K562 (cell line): ENCODE data around the gene MEF2C. TPM values are rescaled to one million over a fixed set of nuclear protein-coding genes. Genes with fewer than 3 reads are reported as not detected.

Source experiments
- ARID1B ChIP-seq: fragments of 450-650 bp; IDR thresholded peaks from 2 replicates; pipeline ENCODE4 v1.6.1; 2016; ENCODE audit warnings: antibody characterized with exemption, mild to moderate bottlenecking, inconsistent platforms
- CBX3 ChIP-seq, 2 experiments: IDR thresholded peaks; 1 replicate in 1 of 2; 2 replicates in 1 of 2; pipeline ENCODE4 v1.6.1; 2012; ENCODE audit warnings: inconsistent platforms in 2 of 2, low read length in 2 of 2, borderline replicate concordance in 1 of 2, control low read depth in 1 of 2
- CREB1 ChIP-seq, 2 experiments: sonication (generic) in 1 of 2; formaldehyde crosslinking in 1 of 2; IDR thresholded peaks; 2 replicates each; pipeline versions ENCODE4 v1.6.1 to v1.8.0; 2012 to 2022; ENCODE audit warnings: inconsistent platforms in 1 of 2, mild to moderate bottlenecking in 1 of 2, missing genetic modification reagents in 1 of 2, moderate library complexity in 1 of 2
- CXXC5 ChIP-seq: fragments of 250-450 bp; sonication (Bioruptor Pico); IDR thresholded peaks from 2 replicates; pipeline ENCODE4 v1.8.0; 2022; ENCODE audit warnings: inconsistent platforms, mild to moderate bottlenecking, moderate library complexity
- DACH1 ChIP-seq: fragments of 450-650 bp; IDR thresholded peaks from 2 replicates; pipeline ENCODE4 v1.6.1; 2018; ENCODE audit not compliant: partially characterized antibody
- EP300 ChIP-seq: IDR thresholded peaks from 2 replicates; pipeline ENCODE4 v1.6.1; 2012; ENCODE audit warnings: low read length, improper control_type of control experiment
- ETV1 ChIP-seq: fragments of 450-650 bp; conservative IDR thresholded peaks from 2 replicates; pipeline ENCODE4 v1.6.1; 2016; ENCODE audit warnings: missing genetic modification characterization, control low read depth, low read depth, missing compliant biosample characterization
- MEIS2 ChIP-seq: fragments of 450-650 bp; IDR thresholded peaks from 2 replicates; pipeline ENCODE4 v1.6.1; 2014; ENCODE audit warnings: mild to moderate bottlenecking; ENCODE audit not compliant: partially characterized antibody
- MTA2 ChIP-seq: fragments of 450-650 bp; IDR thresholded peaks from 2 replicates; pipeline ENCODE4 v1.6.1; 2016; ENCODE audit warnings: low read depth
- POLR2AphosphoS5 ChIP-seq: IDR thresholded peaks from 2 replicates; pipeline ENCODE4 v1.6.1; 2011; ENCODE audit warnings: mild to moderate bottlenecking, low read depth, low read length, moderate library complexity; ENCODE audit not compliant: control insufficient read depth, insufficient read depth
- PREB ChIP-seq: sonication (generic); formaldehyde crosslinking; IDR thresholded peaks from 2 replicates; pipeline ENCODE4 v1.8.1; 2023; ENCODE audit warnings: mild to moderate bottlenecking, missing genetic modification reagents
- SMARCA4 ChIP-seq: fragments of 450-650 bp; IDR thresholded peaks from 2 replicates; pipeline ENCODE4 v1.6.1; 2016
- SMARCE1 ChIP-seq: fragments of 450-650 bp; IDR thresholded peaks from 2 replicates; pipeline ENCODE4 v1.7.1; 2016; ENCODE audit warnings: mild to moderate bottlenecking
- TAL1 ChIP-seq: fragments of 450-650 bp; IDR thresholded peaks from 2 replicates; pipeline ENCODE4 v1.6.1; 2016; ENCODE audit warnings: mild to moderate bottlenecking
- TCF3 ChIP-seq: sonication (generic); formaldehyde crosslinking; IDR thresholded peaks from 2 replicates; pipeline ENCODE4 v1.4.0; 2020; ENCODE audit warnings: mild to moderate bottlenecking, missing genetic modification reagents
- ZNF384 ChIP-seq: IDR thresholded peaks from 2 replicates; pipeline ENCODE4 v1.6.1; 2012; ENCODE audit warnings: low read depth, low read length, improper control_type of control experiment
- ZNF592 ChIP-seq: fragments of 450-650 bp; IDR thresholded peaks from 2 replicates; pipeline ENCODE4 v1.6.1; 2017; ENCODE audit warnings: antibody characterized with exemption, mild to moderate bottlenecking
- ZNF644 ChIP-seq: fragments of 200-800 bp; sonication (Bioruptor generic); IDR thresholded peaks from 2 replicates; pipeline ENCODE4 v1.6.1; 2016; ENCODE audit warnings: low read depth, missing genetic modification characterization, missing compliant biosample characterization
- polyA plus RNA-seq, 8 experiments: library from polyadenylated mRNA; depleted of rRNA in 4 of 8; stranded (reverse) in 5 of 8; unstranded in 3 of 8; fragments of >200 nt; fragmentation: Nextera tagmentation in 2 of 8; fragmentation: Illumina TruSeq in 1 of 8; extraction: Ambion mirVana in 2 of 8; extraction: Trizol in 1 of 8; gene quantifications; 2 replicates each; pipeline versions ENCODE4 v1.2.1 to v1.2.3, GENCODE V29; 2011 to 2014; ENCODE audit warnings: inconsistent platforms in 1 of 8, missing spikeins in 1 of 8
- total RNA-seq, 7 experiments: library from RNA; depleted of rRNA in 6 of 7; stranded (reverse); fragments of >200 nt in 6 of 7; fragmentation: Illumina TruSeq in 2 of 7; extraction: Trizol in 2 of 7; gene quantifications; 2 replicates each; pipeline versions ENCODE4 v1.2.1 to v1.2.3, GENCODE V29; 2011 to 2021; ENCODE audit warnings: low replicate concordance in 1 of 7
- TF ChIP-seq, protein P1 (sequence below): IDR thresholded peaks from 2 replicates; pipeline ENCODE4 v1.6.1; 2014; ENCODE audit warnings: antibody characterized with exemption
- TF ChIP-seq, protein P2 (sequence below), 2 experiments: fragments of 200-800 bp in 1 of 2; sonication (Bioruptor generic) in 1 of 2; sonication (generic) in 1 of 2; formaldehyde crosslinking in 1 of 2; IDR thresholded peaks in 1 of 2; conservative IDR thresholded peaks in 1 of 2; 2 replicates each; pipeline versions ENCODE4 v1.5.0 to v1.6.1; 2016 to 2020; ENCODE audit warnings: missing compliant biosample characterization in 1 of 2, missing genetic modification characterization in 1 of 2, missing genetic modification reagents in 1 of 2

MEF2C gene
- total and polyA plus RNA-seq, 9 of the 15 experiments (the other 6 are each of a cell fraction or from before 2014, with no cell fraction given), result 25.1 to 67.8 (median 58.3) TPM

GRCh38 chr5:88734191-88734640 is 148.8 kb downstream of the MEF2C start (continued):
- TF ChIP-seq CBX3 (IDR thresholded peaks at IDR 0.05; ENCODE audit: borderline replicate concordance in 1 of 2, low read length in 2 of 2), result peak in 1 of 2 experiments; percentile 34; a peak in 1 of 3 replicates
- TF ChIP-seq POLR2AphosphoS5, result 0 out of 2 replicates have a peak, but pooled peaks have one; percentile 28
- peak; percentile 27; the same call in 1 of the 2 replicates for TF ChIP-seq ZNF592
- TF ChIP-seq EP300, result peak; percentile 75; the same call in 1 of the 2 replicates
- peak; percentile 82 for TF ChIP-seq TCF3 (CRISPR knock-in tag)
- TF ChIP-seq CXXC5, result 0 out of 2 replicates have a peak, but pooled peaks have one; percentile 19
- peak; percentile 73 for TF ChIP-seq ZNF644 (tag)
- TF ChIP-seq MEIS2, result peak; percentile 49
- peak; percentile 50 for TF ChIP-seq ETV1 (tag)
- TF ChIP-seq SMARCE1, result peak; percentile 73
- TF ChIP-seq SMARCA4, result peak; percentile 65
- TF ChIP-seq DACH1, result peak; percentile 31
- TF ChIP-seq TAL1, result peak; percentile 63
- TF ChIP-seq, protein P1, sequence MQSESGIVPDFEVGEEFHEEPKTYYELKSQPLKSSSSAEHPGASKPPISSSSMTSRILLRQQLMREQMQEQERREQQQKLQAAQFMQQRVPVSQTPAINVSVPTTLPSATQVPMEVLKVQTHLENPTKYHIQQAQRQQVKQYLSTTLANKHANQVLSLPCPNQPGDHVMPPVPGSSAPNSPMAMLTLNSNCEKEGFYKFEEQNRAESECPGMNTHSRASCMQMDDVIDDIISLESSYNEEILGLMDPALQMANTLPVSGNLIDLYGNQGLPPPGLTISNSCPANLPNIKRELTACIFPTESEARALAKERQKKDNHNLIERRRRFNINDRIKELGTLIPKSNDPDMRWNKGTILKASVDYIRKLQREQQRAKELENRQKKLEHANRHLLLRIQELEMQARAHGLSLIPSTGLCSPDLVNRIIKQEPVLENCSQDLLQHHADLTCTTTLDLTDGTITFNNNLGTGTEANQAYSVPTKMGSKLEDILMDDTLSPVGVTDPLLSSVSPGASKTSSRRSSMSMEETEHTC, result no peak
- TF ChIP-seq, protein P2, sequence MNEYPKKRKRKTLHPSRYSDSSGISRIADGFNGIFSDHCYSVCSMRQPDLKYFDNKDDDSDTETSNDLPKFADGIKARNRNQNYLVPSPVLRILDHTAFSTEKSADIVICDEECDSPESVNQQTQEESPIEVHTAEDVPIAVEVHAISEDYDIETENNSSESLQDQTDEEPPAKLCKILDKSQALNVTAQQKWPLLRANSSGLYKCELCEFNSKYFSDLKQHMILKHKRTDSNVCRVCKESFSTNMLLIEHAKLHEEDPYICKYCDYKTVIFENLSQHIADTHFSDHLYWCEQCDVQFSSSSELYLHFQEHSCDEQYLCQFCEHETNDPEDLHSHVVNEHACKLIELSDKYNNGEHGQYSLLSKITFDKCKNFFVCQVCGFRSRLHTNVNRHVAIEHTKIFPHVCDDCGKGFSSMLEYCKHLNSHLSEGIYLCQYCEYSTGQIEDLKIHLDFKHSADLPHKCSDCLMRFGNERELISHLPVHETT (CRISPR knock-in tag; conservative IDR thresholded peaks at IDR 0.05 in 1 of 2, IDR thresholded peaks at IDR 0.05 in 1 of 2), result no peak
- TF ChIP-seq MTA2, result peak; percentile 50; the same call in 1 of the 2 replicates
- TF ChIP-seq PREB (CRISPR knock-in tag), result no peak
- 0 out of 2 replicates have a peak, but pooled peaks have one; percentile 19 for TF ChIP-seq CREB1 (IDR thresholded peaks at IDR 0.05)
- no peak for TF ChIP-seq CREB1 (CRISPR knock-in tag; IDR thresholded peaks at IDR 0.05)
- TF ChIP-seq ZNF384, result peak; percentile 91
- peak; percentile 85 for TF ChIP-seq ARID1B
